ENCODE data around the gene XAF1.

XAF1 gene

GRCh38 chr17:6823011-6823442, 67.2 kb downstream of the XAF1 start:
- no peaks in the 10 kb centered on the region for H3K79me2 ChIP-seq (ENCODE audit: insufficient read depth, low read length)
- TF ChIP-seq EZH2phosphoT487 (IDR thresholded peaks at IDR 0.05; ENCODE audit: borderline replicate concordance) (no peak), CTCF (conservative IDR thresholded peaks at IDR 0.05; ENCODE audit: low read length) (no peak)
- no peaks in the 10 kb centered on the region for H3K27me3 ChIP-seq (ENCODE audit: insufficient read depth, low read length, poor library complexity, severe bottlenecking)
- no peaks in the 10 kb centered on the region for H3F3A ChIP-seq (ENCODE audit: low read depth)
- no peak overlapping the region for H3K9ac ChIP-seq (ENCODE audit: low read depth, low read length, poor library complexity, severe bottlenecking)
- no peaks in the 10 kb centered on the region for H3K4me1 ChIP-seq (ENCODE audit: insufficient read depth, low read length, poor library complexity, severe bottlenecking)
- H4K20me1 ChIP-seq (ENCODE audit: insufficient read depth, low read length, poor library complexity, severe bottlenecking): no peaks in the 10 kb centered on the region
- H3K4me2 ChIP-seq (ENCODE audit: low read depth, low read length, poor library complexity, severe bottlenecking): no peak overlapping the region
- H2AFZ ChIP-seq (ENCODE audit: low read length): no peak overlapping the region
- H3K36me3 ChIP-seq (ENCODE audit: insufficient read depth, low read length): no peaks in the 10 kb centered on the region
- no peaks in the 10 kb centered on the region for H3K9me2 ChIP-seq (replicated peaks; ENCODE audit: low read depth, low read length)
- H3K4me3 ChIP-seq (ENCODE audit: low read length, poor library complexity, severe bottlenecking): no peak overlapping the region
- no peaks in the 10 kb centered on the region for H3K9me3 ChIP-seq (ENCODE audit: insufficient read depth, low read depth, low read length)

Measured in Loucy (cell line).